ENCODE measurements around the gene STARD4.

- TF ChIP-seq CTCF (IDR thresholded peaks at IDR 0.05) (no peak), ZFX (IDR thresholded peaks at IDR 0.05; ENCODE audit: borderline replicate concordance) (no peak)
Observed at GRCh38 chr5:111511174-111511830, 1.0 kb downstream of the STARD4 start.

All from 22Rv1 (cell line).